ENCODE results near the gene CRYBB3. TPM values are rescaled to one million over a fixed set of nuclear protein-coding genes. Genes with fewer than 3 reads are reported as not detected.
"Not testable (repeated sequence)": the region's sequence is repeated elsewhere in the genome, so short reads cannot be mapped to it uniquely, and the experiment has no call there.

The CRYBB3 gene
- total and polyA plus RNA-seq, 3 donors from 2014 or later = 0.63 to 0.67 TPM; not detected in 1

GRCh38 chr22:25232301-25232700, 32.6 kb downstream of the CRYBB3 start:
- H3K27ac ChIP-seq = no peak overlapping the region
- H3K27me3 ChIP-seq = no peaks in the 10 kb centered on the region
- no peak overlapping the region for H3K4me3 ChIP-seq
- 86 to 89% methylated on average over 5 of the region's 5 CpGs for WGBS, 2 donors
- no peaks in the 10 kb centered on the region for H3K9me3 ChIP-seq
- intact Hi-C loops (cut with DNase I; ENCODE audit: low total_unique reads) = no loop called here
- no peaks in the 10 kb centered on the region for H3K4me1 ChIP-seq
- H3K36me3 ChIP-seq (ENCODE audit: low read depth, missing control alignments) = no peaks in the 10 kb centered on the region
- TF ChIP-seq POLR2A (IDR thresholded peaks at IDR 0.05) (no peak), CTCF (IDR thresholded peaks at IDR 0.05) (no peak)
- no peak for DNase-seq

GRCh38 chr22:25233706-25234105, 34.0 kb downstream of the CRYBB3 start:
- intact Hi-C loops (cut with DNase I; ENCODE audit: low total_unique reads); H3K27ac ChIP-seq; H3K27me3 ChIP-seq; H3K4me1 ChIP-seq; H3K36me3 ChIP-seq (ENCODE audit: low read depth, missing control alignments); DNase-seq; H3K9me3 ChIP-seq; H3K4me3 ChIP-seq: not testable (repeated sequence)

GRCh38 chr22:25235547-25236290, 36.1 kb downstream of the CRYBB3 start:
- 11 to 13% methylated on average over 16 to 30 of the region's 30 CpGs for WGBS, 2 donors
- Histone ChIP-seq H3K4me1 (no peaks in the 10 kb centered on the region), H3K27me3 (no peaks in the 10 kb centered on the region), H3K27ac (no peak overlapping the region), H3K9me3 (no peaks in the 10 kb centered on the region), H3K36me3 (ENCODE audit: low read depth, missing control alignments) (no peaks in the 10 kb centered on the region), H3K4me3 (peak overlapping the region; percentile 16 to 18)
- intact Hi-C loops (cut with DNase I; ENCODE audit: low total_unique reads) = no loop called here
- peak; percentile 62 to 82 (median 81) for TF ChIP-seq CTCF (IDR thresholded peaks at IDR 0.05)
- no peak for TF ChIP-seq POLR2A (IDR thresholded peaks at IDR 0.05)
- peak; percentile 92 for DNase-seq

- no peak for DNase-seq
- 54 to 76% methylated on average over 6 of the region's 6 CpGs for WGBS, 2 donors
- no peaks in the 10 kb centered on the region for H3K27me3 ChIP-seq
- TF ChIP-seq POLR2A (IDR thresholded peaks at IDR 0.05) (no peak), CTCF (IDR thresholded peaks at IDR 0.05) (no peak)
- H3K27ac ChIP-seq = no peak overlapping the region
- intact Hi-C loops (cut with DNase I; ENCODE audit: low total_unique reads) = no loop called here
- H3K4me3 ChIP-seq = peak overlapping the region; percentile 16 to 18
- no peaks in the 10 kb centered on the region for H3K9me3 ChIP-seq
- no peaks in the 10 kb centered on the region for H3K36me3 ChIP-seq (ENCODE audit: low read depth, missing control alignments)
- no peaks in the 10 kb centered on the region for H3K4me1 ChIP-seq
Observed at GRCh38 chr22:25236417-25236816, 36.8 kb downstream of the CRYBB3 start.

GRCh38 chr22:25237503-25237902, 37.8 kb downstream of the CRYBB3 start:
- H3K27me3 ChIP-seq = no peaks in the 10 kb centered on the region
- WGBS, 2 donors = 80 to 82% methylated on average over 3 to 4 of the region's 4 CpGs

GRCh38 chr22:25238058-25238457, 38.4 kb downstream of the CRYBB3 start:
- H3K36me3 ChIP-seq (ENCODE audit: low read depth, missing control alignments); H3K4me1 ChIP-seq; H3K27ac ChIP-seq; H3K27me3 ChIP-seq; DNase-seq; H3K4me3 ChIP-seq; intact Hi-C loops (cut with DNase I; ENCODE audit: low total_unique reads); H3K9me3 ChIP-seq: not testable (repeated sequence)
- WGBS, 2 donors = 79 to 85% methylated on average over 8 to 9 of the region's 9 CpGs

More at GRCh38 chr22:25237503-25237902, 37.8 kb downstream of the CRYBB3 start:
- Histone ChIP-seq H3K4me1 (no peaks in the 10 kb centered on the region), H3K9me3 (no peaks in the 10 kb centered on the region), H3K27ac (no peak overlapping the region), H3K36me3 (ENCODE audit: low read depth, missing control alignments) (no peaks in the 10 kb centered on the region), H3K4me3 (no peak overlapping the region)
- no peak for TF ChIP-seq CTCF (IDR thresholded peaks at IDR 0.05)
- TF ChIP-seq POLR2A (IDR thresholded peaks at IDR 0.05) = no peak
- no peak for DNase-seq
- intact Hi-C loops (cut with DNase I; ENCODE audit: low total_unique reads) = no loop called here

GRCh38 chr22:25255169-25255568, 55.5 kb downstream of the CRYBB3 start:
- intact Hi-C loops (cut with DNase I; ENCODE audit: low total_unique reads); H3K4me3 ChIP-seq; H3K36me3 ChIP-seq (ENCODE audit: low read depth, missing control alignments); H3K27ac ChIP-seq; H3K4me1 ChIP-seq; DNase-seq; H3K27me3 ChIP-seq; H3K9me3 ChIP-seq: not testable (repeated sequence)
- WGBS, 2 donors = 71 to 83% methylated on average over 1 of the region's 1 CpG

Measured in testis (tissue), 3 donors.